K562 (cell line): ENCODE results near the gene POU2F3. TPM values are rescaled to one million over a fixed set of nuclear protein-coding genes. Genes with fewer than 3 reads are reported as not detected.

ENCODE experiments used
- ATAC-seq: fragments of 200-7000 bp; cut with Tn5 transposase; 3 replicates; pipeline ENCODE4 v1.9.1; 2020; ENCODE audit warnings: moderate library complexity
- BruUV-seq: library from RNA; stranded (reverse); fragments of 400-500 nt; replicated peaks from 2 replicates; lab custom pipeline; 2021; lab: Mats Ljungman, UMichigan
- CTCF ChIA-PET: fragments of 300-600 bp; formaldehyde crosslinking; extraction: SDS; loops from one replicate; lab custom pipeline; 2021; ENCODE audit warnings: low intra/inter-chr PET ratio; lab: Yijun Ruan, JAX
- POLR2A ChIA-PET: fragments of 300-600, 350-650 bp; sonication (Branson Sonifier 250); formaldehyde crosslinking; extraction: SDS; loops from one replicate; lab custom pipeline; 2021; ENCODE audit warnings: antibody characterized with exemption, inconsistent platforms; lab: Yijun Ruan, JAX
- DNase-seq, 4 experiments: peaks; one replicate each; pipeline versions ENCODE4 v3.0.0 to v3.0.0-alpha.2; 2011 to 2018; ENCODE audit warnings: low spot score in 3 of 4, mixed read lengths in 3 of 4; ENCODE audit errors: extremely low read depth in 1 of 4
- FAIRE-seq: peaks from 2 replicates; lab custom pipeline; 2011; peaks lifted over from hg19 to GRCh38; lab: Jason Lieb, UNC
- H2AFZ ChIP-seq: 2 replicates; pipeline ENCODE4 v1.6.0; 2011; ENCODE audit warnings: low read depth, low read length, control low read depth, inconsistent platforms
- H3K27ac ChIP-seq: fragments of 200-600 bp; 3 replicates; pipeline ENCODE4 v1.8.0; 2011; ENCODE audit warnings: low read depth, mild to moderate bottlenecking, control low read depth, inconsistent platforms, low read length, moderate library complexity, mixed read lengths; ENCODE audit errors: extremely low read depth
- H3K27me3 ChIP-seq, 2 experiments: fragments of 300-600 bp in 1 of 2; 2 replicates in 1 of 2; 3 replicates in 1 of 2; pipeline versions ENCODE4 v1.6.0 to v1.8.0; 2011; ENCODE audit warnings: inconsistent platforms in 2 of 2, low read length in 2 of 2, mild to moderate bottlenecking in 1 of 2, mixed read lengths in 1 of 2, moderate library complexity in 1 of 2; ENCODE audit not compliant: control insufficient read depth in 2 of 2, insufficient read depth in 2 of 2
- H3K36me3 ChIP-seq: fragments of 300-600 bp; 3 replicates; pipeline ENCODE4 v1.8.0; 2011; ENCODE audit warnings: mild to moderate bottlenecking, low read length, inconsistent platforms; ENCODE audit not compliant: control insufficient read depth, insufficient read depth
- H3K4me1 ChIP-seq, 2 experiments: fragments of 200-600 bp in 1 of 2; replicated peaks in 1 of 2; 2 replicates in 1 of 2; 3 replicates in 1 of 2; pipeline versions ENCODE4 v1.5.1 to v1.8.0; 2011; ENCODE audit warnings: inconsistent platforms in 2 of 2, low read length in 2 of 2, mild to moderate bottlenecking in 1 of 2, mixed read lengths in 1 of 2, moderate library complexity in 1 of 2; ENCODE audit not compliant: control insufficient read depth in 2 of 2, insufficient read depth in 2 of 2
- H3K4me2 ChIP-seq: 2 replicates; pipeline ENCODE4 v1.6.1; 2011; ENCODE audit warnings: low read length, control low read depth, inconsistent platforms, mixed read lengths; ENCODE audit not compliant: insufficient read depth
- H3K4me3 ChIP-seq: fragments of 200-600 bp; sonication (generic), shearing (Covaris generic); 2 replicates; pipeline ENCODE4 v1.5.1; 2016; ENCODE audit warnings: control low read depth, inconsistent platforms
- H3K79me2 ChIP-seq: fragments of 200-600 bp; 3 replicates; pipeline ENCODE4 v1.8.0; 2011; ENCODE audit warnings: low read length, inconsistent platforms; ENCODE audit not compliant: control insufficient read depth, insufficient read depth
- H3K9ac ChIP-seq, 2 experiments: 2 replicates each; pipeline versions ENCODE4 v1.6.0 to v1.6.1; 2011; ENCODE audit warnings: low read depth in 2 of 2, low read length in 2 of 2, control low read depth in 1 of 2, inconsistent platforms in 1 of 2, mild to moderate bottlenecking in 1 of 2, mixed read lengths in 1 of 2; ENCODE audit not compliant: insufficient read depth in 1 of 2
- H3K9me1 ChIP-seq: one replicate; pipeline ENCODE4 v1.6.0; 2011; ENCODE audit warnings: inconsistent platforms, mild to moderate bottlenecking, low read length, moderate library complexity; ENCODE audit not compliant: control insufficient read depth, insufficient read depth
- H3K9me3 ChIP-seq: replicated peaks from 2 replicates; pipeline ENCODE4 v1.5.1; 2011; ENCODE audit warnings: low read depth, low read length, inconsistent platforms; ENCODE audit not compliant: control insufficient read depth, insufficient read depth
- H4K20me1 ChIP-seq: replicated peaks from 2 replicates; pipeline ENCODE4 v1.6.1; 2011; ENCODE audit warnings: low read length, inconsistent platforms, mixed read lengths; ENCODE audit not compliant: control insufficient read depth, insufficient read depth
- BHLHE40 ChIP-seq: IDR thresholded peaks from 2 replicates; pipeline ENCODE4 v1.6.1; 2011; ENCODE audit warnings: low read length, improper control_type of control experiment
- E2F3 ChIP-seq: fragments of 250-450 bp; sonication (Bioruptor Pico); IDR thresholded peaks from 2 replicates; pipeline ENCODE4 v1.4.0; 2020; ENCODE audit warnings: mild to moderate bottlenecking
- ESRRB ChIP-seq: fragments of 250-450 bp; sonication (Bioruptor Pico); IDR thresholded peaks from 2 replicates; pipeline ENCODE4 v1.5.0; 2020; ENCODE audit warnings: mild to moderate bottlenecking, moderate library complexity, borderline replicate concordance
- POLR3A ChIP-seq: IDR thresholded peaks from 2 replicates; pipeline ENCODE4 v1.6.1; 2011; ENCODE audit warnings: borderline replicate concordance, mild to moderate bottlenecking, moderate library complexity; ENCODE audit not compliant: insufficient read length, insufficient read depth; ENCODE audit errors: extremely low read depth
- SMARCA4 ChIP-seq: fragments of 450-650 bp; IDR thresholded peaks from 2 replicates; pipeline ENCODE4 v1.6.1; 2016
- SMC3 ChIP-seq: conservative IDR thresholded peaks from 2 replicates; pipeline ENCODE4 v1.6.1; 2011; ENCODE audit warnings: low read depth, low read length, improper control_type of control experiment; ENCODE audit not compliant: insufficient read depth
- TRIM24 ChIP-seq, 2 experiments: fragments of 450-650 bp; IDR thresholded peaks; 2 replicates each; pipeline ENCODE4 v1.6.1; 2016
- ZNF3 ChIP-seq: fragments of 250-450 bp; sonication (Bioruptor Pico); IDR thresholded peaks from 2 replicates; pipeline ENCODE4 v1.5.0; 2021; ENCODE audit warnings: mild to moderate bottlenecking, moderate library complexity
- ZNF586 ChIP-seq: fragments of 450-650 bp; formaldehyde crosslinking; conservative IDR thresholded peaks from 2 replicates; pipeline ENCODE4 v1.4.0; 2020; ENCODE audit warnings: mild to moderate bottlenecking, moderate library complexity
- WGBS: fragments of 100-300 bp; shearing (Covaris generic); methylation state at CpG from one replicate; pipeline ENCODE4 v1.1.6; 2016; ENCODE audit warnings: low coverage, mixed read lengths; ENCODE audit not compliant: insufficient coverage; ENCODE audit errors: missing lambda C conversion rate; 5-methylcytosine and 5-hydroxymethylcytosine counted together
- in situ Hi-C: fragments of 300-500 bp; cut with MboI; formaldehyde crosslinking; loops from 4 replicates; pipeline ENCODE4 v1.15.0; 2018; ENCODE audit warnings: inconsistent platforms, mixed read lengths
- intact Hi-C: fragments of 100-400 bp; cut with micrococcal nuclease; formaldehyde crosslinking; loops from 2 replicates; pipeline ENCODE4 v1.14.2; 2022
- polyA plus RNA-seq, 8 experiments: library from polyadenylated mRNA; depleted of rRNA in 4 of 8; stranded (reverse) in 5 of 8; unstranded in 3 of 8; fragments of >200 nt; fragmentation: Nextera tagmentation in 2 of 8; fragmentation: Illumina TruSeq in 1 of 8; extraction: Ambion mirVana in 2 of 8; extraction: Trizol in 1 of 8; gene quantifications; 2 replicates each; pipeline versions ENCODE4 v1.2.1 to v1.2.3, GENCODE V29; 2011 to 2014; ENCODE audit warnings: inconsistent platforms in 1 of 8, missing spikeins in 1 of 8
- total RNA-seq, 7 experiments: library from RNA; depleted of rRNA in 6 of 7; stranded (reverse); fragments of >200 nt in 6 of 7; fragmentation: Illumina TruSeq in 2 of 7; extraction: Trizol in 2 of 7; gene quantifications; 2 replicates each; pipeline versions ENCODE4 v1.2.1 to v1.2.3, GENCODE V29; 2011 to 2021; ENCODE audit warnings: low replicate concordance in 1 of 7
- TF ChIP-seq, protein P1 (sequence below), 2 experiments: fragments of 450-650 bp in 1 of 2; sonication (generic) in 1 of 2; formaldehyde crosslinking; conservative IDR thresholded peaks; 2 replicates each; pipeline versions ENCODE4 v1.4.0 to v1.8.1; 2020 to 2022; ENCODE audit warnings: mild to moderate bottlenecking in 1 of 2, missing genetic modification reagents in 1 of 2
- TF ChIP-seq, protein P2 (sequence below): sonication (generic); formaldehyde crosslinking; IDR thresholded peaks from 2 replicates; pipeline ENCODE4 v1.8.1; 2023; ENCODE audit warnings: mild to moderate bottlenecking, missing genetic modification reagents
- TF ChIP-seq, protein P3 (sequence below): IDR thresholded peaks from 3 replicates; pipeline ENCODE4 v1.6.1; 2011; ENCODE audit warnings: borderline replicate concordance, mild to moderate bottlenecking; ENCODE audit not compliant: insufficient read length, insufficient read depth
- TF ChIP-seq, protein P4 (sequence below): IDR thresholded peaks from 3 replicates; pipeline ENCODE4 v1.6.1; 2011; ENCODE audit warnings: borderline replicate concordance, mild to moderate bottlenecking, moderate library complexity; ENCODE audit not compliant: insufficient read length; ENCODE audit errors: extremely low read depth
- TF ChIP-seq, protein P5 (sequence below): fragments of 200-800 bp; sonication (Bioruptor generic); IDR thresholded peaks from 2 replicates; pipeline ENCODE4 v1.6.1; 2017; ENCODE audit warnings: missing genetic modification characterization, missing compliant biosample characterization

Gene POU2F3
- total and polyA plus RNA-seq, 9 of the 15 experiments (the other 6 are each of a cell fraction or from before 2014, with no cell fraction given), result not detected

DNA sequence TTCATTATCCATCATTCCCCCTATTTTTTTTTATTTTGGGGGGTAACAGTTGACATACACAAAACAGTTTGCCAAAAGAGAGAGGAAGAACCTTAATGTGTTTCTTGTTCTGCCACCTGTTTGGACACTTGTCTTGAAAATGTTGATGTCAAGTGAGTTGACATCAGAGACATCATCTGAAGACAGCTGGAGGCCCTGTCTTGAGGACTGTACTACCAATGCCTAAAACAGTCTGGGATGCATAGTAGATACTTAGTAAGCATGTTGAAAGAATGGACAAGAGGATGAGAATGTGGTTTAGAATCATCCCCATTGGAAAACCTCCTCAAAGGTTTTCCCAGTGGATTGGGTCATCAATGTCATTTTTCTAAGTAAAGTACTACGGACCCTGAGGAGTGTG lies 93.9 kb downstream of the POU2F3 start:
- CTCF ChIA-PET, result no interaction called here
- DNase-seq, result no peak
- Histone ChIP-seq H3K9ac (no peak overlapping the region), H3K4me3 (no peak overlapping the region), H3K9me1 (no peaks in the 10 kb centered on the region), H3K4me1 (peaks cover 6 to 13% of the 10 kb centered on the region in 2 experiments; a peak in 4 of 5 replicates), H3K36me3 (no peaks in the 10 kb centered on the region), H3K27ac (no peak overlapping the region), H2AFZ (no peak overlapping the region), H3K79me2 (peaks cover 25% of the 10 kb centered on the region), H3K4me2 (no peak overlapping the region), H3K27me3 (no peaks in the 10 kb centered on the region), H3K9me3 (no peaks in the 10 kb centered on the region), H4K20me1 (peaks cover 8% of the 10 kb centered on the region; the same call in 1 of the 2 replicates)
- in situ Hi-C loops (no loop called here), intact Hi-C loops (loop anchor here (2.0 to 10.0 kb wide), 2 partner anchors 161 to 351 kb away; no protein-coding TSS in a partner anchor)
- BruUV-seq, result no TSS peak
- FAIRE-seq, result no peak
- 56% methylated on average over 1 of the region's 1 CpG for WGBS
- ATAC-seq, result no peak
- POLR2A ChIA-PET, result no interaction called here
- TF ChIP-seq ESRRB (CRISPR knock-in tag) (no peak), ZNF3 (CRISPR knock-in tag) (no peak), TRIM24 (IDR thresholded peaks at IDR 0.05) (no peak), E2F3 (CRISPR knock-in tag) (no peak), POLR3A (no peak), SMARCA4 (no peak), ZNF586 (no peak), BHLHE40 (no peak), SMC3 (no peak)
- TF ChIP-seq, protein P1, sequence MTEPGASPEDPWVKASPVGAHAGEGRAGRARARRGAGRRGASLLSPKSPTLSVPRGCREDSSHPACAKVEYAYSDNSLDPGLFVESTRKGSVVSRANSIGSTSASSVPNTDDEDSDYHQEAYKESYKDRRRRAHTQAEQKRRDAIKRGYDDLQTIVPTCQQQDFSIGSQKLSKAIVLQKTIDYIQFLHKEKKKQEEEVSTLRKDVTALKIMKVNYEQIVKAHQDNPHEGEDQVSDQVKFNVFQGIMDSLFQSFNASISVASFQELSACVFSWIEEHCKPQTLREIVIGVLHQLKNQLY (CRISPR knock-in tag; conservative IDR thresholded peaks at IDR 0.05), result no peak
- TF ChIP-seq, protein P2, sequence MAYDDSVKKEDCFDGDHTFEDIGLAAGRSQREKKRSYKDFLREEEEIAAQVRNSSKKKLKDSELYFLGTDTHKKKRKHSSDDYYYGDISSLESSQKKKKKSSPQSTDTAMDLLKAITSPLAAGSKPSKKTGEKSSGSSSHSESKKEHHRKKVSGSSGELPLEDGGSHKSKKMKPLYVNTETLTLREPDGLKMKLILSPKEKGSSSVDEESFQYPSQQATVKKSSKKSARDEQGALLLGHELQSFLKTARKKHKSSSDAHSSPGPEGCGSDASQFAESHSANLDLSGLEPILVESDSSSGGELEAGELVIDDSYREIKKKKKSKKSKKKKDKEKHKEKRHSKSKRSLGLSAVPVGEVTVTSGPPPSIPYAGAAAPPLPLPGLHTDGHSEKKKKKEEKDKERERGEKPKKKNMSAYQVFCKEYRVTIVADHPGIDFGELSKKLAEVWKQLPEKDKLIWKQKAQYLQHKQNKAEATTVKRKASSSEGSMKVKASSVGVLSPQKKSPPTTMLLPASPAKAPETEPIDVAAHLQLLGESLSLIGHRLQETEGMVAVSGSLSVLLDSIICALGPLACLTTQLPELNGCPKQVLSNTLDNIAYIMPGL, result no peak
- TF ChIP-seq, protein P3, sequence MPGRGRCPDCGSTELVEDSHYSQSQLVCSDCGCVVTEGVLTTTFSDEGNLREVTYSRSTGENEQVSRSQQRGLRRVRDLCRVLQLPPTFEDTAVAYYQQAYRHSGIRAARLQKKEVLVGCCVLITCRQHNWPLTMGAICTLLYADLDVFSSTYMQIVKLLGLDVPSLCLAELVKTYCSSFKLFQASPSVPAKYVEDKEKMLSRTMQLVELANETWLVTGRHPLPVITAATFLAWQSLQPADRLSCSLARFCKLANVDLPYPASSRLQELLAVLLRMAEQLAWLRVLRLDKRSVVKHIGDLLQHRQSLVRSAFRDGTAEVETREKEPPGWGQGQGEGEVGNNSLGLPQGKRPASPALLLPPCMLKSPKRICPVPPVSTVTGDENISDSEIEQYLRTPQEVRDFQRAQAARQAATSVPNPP, result no peak
- TF ChIP-seq, protein P4, sequence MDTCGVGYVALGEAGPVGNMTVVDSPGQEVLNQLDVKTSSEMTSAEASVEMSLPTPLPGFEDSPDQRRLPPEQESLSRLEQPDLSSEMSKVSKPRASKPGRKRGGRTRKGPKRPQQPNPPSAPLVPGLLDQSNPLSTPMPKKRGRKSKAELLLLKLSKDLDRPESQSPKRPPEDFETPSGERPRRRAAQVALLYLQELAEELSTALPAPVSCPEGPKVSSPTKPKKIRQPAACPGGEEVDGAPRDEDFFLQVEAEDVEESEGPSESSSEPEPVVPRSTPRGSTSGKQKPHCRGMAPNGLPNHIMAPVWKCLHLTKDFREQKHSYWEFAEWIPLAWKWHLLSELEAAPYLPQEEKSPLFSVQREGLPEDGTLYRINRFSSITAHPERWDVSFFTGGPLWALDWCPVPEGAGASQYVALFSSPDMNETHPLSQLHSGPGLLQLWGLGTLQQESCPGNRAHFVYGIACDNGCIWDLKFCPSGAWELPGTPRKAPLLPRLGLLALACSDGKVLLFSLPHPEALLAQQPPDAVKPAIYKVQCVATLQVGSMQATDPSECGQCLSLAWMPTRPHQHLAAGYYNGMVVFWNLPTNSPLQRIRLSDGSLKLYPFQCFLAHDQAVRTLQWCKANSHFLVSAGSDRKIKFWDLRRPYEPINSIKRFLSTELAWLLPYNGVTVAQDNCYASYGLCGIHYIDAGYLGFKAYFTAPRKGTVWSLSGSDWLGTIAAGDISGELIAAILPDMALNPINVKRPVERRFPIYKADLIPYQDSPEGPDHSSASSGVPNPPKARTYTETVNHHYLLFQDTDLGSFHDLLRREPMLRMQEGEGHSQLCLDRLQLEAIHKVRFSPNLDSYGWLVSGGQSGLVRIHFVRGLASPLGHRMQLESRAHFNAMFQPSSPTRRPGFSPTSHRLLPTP, result no peak
- TF ChIP-seq, protein P5, sequence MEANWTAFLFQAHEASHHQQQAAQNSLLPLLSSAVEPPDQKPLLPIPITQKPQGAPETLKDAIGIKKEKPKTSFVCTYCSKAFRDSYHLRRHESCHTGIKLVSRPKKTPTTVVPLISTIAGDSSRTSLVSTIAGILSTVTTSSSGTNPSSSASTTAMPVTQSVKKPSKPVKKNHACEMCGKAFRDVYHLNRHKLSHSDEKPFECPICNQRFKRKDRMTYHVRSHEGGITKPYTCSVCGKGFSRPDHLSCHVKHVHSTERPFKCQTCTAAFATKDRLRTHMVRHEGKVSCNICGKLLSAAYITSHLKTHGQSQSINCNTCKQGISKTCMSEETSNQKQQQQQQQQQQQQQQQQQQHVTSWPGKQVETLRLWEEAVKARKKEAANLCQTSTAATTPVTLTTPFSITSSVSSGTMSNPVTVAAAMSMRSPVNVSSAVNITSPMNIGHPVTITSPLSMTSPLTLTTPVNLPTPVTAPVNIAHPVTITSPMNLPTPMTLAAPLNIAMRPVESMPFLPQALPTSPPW (CRISPR knock-in tag), result no peak
